Measurements from ENCODE around the gene ITGA6.

ITGA6 gene

DNA sequence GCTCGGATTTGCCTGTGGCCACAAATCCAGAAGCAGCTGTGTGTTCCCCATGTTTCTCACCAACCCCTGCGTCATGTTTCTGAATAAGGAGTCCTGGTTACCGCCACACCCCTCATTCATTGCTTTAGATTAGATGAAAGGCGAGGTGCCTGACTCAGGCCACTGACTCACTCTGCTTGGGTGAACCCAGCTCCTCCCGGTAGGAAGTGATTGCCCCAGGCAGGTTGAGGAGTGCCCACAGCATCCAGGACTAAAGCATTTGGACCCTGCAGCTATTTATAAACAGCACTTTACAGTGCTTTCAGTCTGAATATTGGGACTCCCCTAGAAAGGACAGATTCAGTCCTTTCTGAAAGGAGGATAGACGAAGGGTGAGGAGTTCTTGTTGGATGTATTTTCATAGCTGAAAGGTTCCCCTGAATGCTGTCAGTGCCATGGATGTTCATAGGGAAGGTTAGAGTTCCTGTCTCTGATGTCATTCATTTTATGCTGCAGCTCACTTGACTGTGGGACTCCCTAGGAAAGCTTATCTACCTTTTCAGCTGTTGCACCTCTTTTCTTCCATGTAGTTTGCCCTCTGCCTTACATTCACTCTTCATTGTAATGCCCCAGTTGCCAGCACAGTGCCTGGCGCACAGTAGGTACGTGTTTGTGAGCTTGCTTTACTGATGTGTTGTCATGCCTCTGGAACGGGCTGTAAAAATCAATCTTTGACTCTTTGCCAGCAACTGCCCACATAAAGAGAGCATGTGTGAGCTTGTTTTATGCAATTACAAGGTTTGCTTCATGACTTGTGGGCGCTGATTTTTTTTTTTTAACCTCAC lies 14.9 kb downstream of the ITGA6 start:
- peak; percentile 39 for DNase-seq

DNA sequence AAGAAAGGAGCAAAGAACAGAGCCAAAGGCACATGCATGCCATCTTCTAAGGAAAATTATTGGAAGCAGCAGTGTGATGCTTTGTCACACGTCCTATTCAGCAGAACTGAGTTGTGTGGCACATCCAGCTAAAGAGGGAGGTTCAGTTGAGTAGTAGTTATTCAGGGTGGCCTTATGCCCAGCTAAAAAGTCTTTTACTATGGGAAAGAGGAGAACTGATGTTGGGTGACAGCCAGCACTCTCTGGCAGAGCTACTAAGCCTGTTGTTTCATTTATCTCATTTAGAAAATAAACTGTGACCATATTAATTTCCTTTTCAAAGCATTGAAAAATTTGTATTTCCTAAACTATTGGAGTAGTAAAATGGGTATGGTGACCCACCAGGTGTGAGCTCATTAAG lies 18.5 kb downstream of the ITGA6 start:
- peak; percentile 39 for DNase-seq

DNA sequence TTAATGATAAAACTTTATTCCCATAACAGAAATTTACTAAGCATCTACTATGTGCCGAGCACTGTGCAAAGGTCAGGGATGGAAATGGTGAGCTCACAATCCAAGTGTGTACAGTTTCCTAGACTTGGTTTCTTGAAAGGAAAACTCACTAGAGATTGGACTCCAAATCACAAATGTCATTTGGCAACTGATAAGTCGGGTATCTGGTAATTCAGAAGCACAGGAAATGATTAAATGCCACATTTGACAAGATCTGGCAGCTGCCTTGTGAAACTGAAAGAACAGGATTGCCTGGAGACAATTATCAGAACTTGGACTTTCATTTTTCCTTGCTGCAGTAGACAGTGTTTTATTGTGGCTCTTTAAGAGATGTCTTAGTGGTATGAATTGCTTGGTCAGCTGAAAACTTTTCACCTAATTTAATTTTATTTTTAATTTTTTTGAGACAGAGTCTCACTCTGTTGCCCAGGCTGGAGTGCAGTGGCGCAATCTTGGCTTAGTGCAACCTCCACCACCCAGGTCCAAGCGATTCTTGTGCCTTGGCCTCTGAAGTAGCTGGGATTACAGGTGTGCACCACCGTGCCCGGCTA lies 19.2 kb downstream of the ITGA6 start:
- DNase-seq, result no peak

DNA sequence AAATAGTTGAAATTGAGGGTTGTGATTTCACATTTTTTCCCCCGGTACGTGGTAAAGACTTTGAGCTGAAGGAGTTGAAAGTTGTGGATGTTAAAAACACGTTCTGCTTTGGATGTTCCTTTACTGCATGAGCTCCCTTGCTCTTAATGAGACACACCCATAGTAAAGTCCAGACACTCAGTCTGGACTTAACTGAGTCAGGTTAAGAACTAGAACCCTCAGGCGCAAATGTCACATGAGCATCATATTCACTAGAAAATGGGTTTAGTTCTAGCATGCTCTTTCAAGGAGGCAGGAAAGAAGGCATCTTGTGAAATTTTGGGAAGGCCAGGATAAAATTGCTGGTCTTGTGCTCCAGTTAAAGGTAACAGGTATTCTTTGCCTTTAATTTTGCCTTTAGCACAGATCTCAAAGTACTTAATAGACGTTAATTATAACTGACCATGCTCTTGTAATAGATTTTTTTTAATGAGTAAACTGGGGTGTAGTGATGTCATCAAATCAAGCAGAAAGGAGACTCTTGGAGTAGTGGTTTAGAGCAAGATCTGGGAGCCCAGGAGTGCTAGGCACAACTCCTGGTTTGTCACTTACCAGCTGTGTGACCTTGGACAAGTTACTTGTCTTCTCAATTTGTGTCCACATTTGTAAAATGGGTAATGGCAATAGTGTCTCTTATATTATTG lies 20.6 kb downstream of the ITGA6 start:
- DNase-seq, result no peak

DNA sequence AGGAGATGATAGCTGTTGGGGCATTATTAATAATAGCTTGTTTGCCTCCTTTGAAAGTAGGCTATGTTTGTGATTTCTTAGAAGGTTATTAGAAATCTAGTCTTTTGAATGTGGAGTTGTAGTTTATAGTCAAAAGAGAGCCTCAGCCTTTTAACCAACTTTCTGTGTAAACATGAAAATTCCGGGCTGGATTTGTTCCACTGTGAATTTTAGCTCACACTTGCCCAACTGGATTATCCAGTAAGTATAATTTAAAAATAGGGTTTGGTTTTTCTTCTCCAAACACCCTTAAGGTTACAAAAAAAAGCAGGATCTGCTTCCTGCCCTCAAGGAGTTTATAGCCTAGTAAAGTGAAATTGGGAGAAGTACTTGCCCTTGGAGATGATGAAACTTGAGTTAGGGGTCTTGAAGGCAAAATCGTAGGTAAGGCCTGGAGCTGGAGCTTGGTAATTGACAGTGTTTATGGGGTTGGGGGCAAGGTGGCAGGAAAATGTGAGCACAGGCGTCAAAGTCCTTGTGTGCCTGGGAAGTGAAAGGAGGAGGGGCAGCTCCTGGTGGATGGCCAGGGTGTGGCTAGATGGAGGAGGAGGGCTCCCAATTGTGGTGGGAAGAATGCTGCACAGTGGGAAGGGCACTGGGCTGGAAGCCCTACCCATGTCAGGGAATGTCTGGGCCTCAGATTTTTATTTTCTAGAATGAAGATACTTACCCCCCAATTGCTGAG lies 21.3 kb downstream of the ITGA6 start:
- DNase-seq, result no peak

DNA sequence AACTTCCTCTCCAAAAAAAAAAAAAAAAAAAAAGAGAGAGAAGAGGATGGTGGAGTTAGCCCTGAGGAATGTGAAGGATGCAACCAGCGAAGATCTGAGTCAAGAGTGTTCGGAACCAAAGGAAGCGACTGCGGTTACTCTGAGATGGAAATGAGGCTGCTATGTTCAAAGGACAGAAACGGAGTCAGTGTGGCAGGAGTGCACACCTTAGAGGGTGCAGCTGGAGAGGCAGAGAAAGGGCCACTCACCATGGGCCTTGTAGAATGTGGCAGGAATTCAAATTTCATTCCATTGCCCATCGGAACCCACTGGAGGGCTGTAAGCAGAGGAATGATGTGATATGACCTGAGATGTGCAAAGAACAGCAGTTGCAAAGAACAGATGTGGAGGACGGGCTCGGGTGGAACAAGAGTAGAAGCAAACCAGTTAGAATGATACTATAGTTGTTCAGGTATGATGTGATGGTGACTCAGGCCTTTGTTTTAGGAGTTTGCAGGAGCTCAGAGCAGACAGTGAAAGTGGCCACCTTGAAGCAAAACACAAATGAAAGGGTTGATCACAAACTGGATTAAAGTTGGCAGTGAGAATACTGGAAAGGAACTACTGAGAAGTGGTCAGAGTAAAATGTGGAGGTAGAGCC lies 22.6 kb downstream of the ITGA6 start:
- no peak for DNase-seq

DNA sequence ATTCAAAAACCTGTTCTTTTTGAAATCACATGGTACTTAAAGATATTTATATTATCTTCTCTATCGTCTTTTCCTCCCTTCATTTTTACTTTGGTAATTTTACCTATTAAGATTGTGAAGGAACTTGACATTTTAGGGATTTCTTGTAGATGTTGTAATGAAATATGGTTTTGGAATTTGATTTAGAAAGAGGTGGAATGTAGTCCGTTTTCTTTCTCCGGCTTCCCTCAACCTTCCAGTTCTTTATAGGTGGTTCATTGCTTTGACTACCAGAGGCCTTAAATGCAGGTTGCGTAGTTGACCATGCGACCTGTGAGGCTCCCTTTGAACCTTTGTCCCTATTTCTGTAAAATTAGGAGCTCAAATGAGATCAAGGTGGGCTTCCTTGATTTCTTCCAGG lies 24.5 kb downstream of the ITGA6 start:
- no peak for DNase-seq

DNA sequence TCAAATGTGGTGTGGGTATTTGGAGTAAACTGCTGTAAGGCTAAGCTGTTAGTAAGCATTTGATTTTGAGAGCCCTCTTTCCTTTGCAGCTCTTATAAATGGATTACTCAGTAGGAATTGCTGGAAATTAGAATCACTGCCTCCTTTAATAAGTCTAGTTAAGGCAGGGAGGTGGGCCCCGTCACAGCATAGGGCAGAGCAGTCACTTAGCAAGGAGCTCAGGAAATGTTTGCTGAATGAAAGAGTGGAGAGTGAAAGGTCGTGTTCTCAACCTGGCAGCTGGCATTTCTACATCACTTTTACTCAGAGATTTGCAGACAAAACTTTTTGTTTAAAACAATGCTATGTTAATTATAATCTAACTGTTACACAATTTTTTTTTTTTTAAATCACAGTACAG lies 25.5 kb downstream of the ITGA6 start:
- DNase-seq, result no peak

DNA sequence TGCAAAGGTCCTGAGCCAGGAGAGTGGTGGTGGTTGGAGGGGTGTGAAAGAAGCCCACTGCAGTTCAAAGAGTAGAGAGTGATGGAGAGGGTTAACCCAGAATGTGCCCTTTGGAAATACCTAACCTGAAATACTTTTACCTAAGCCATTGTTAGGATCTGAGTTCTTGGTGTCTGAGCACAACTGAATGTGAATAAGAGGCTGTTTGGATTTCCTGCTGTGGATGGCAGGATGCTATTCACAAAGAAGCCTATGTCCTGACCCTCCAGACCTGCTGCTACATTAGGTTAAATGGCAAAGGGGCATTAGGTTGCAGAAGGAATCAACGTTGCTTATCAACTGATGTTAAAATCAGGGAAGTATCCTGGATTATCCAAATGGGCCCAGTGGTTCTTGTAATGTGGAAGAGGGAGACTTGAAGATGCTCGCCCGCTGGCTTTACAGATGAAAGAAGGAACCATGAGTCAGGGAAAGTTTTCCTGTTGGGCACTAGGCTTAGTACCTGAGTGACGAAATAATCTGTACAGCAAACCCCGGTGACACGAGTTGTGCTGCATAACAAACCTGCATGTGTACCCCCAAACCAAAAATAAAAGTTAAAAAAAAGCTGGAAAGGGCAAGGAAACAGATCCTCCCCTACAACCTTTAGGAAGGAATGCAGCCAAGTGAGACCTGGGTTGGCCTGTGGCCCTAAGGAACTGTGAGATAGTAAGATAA lies 27.2 kb downstream of the ITGA6 start:
- DNase-seq, result no peak

DNA sequence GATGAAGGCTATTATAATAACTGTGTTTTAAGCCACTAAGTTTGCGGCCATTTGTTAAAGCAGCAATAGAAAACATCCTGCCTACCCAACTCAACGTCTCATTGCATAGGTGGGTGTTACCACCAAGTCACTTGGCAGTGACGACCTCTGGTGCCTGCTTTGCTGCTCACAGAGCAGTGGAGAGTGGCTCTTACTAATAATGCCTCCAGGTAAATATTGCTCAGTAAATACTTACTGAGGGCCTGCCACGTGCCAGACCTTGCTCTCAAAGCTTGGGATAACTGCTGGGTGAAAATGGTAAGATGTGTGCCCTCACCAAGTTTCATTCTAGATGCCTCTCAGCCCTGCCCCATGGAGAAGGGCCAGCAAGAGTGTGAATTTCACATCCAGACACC lies 27.7 kb downstream of the ITGA6 start:
- peak; percentile 80 for DNase-seq

DNA sequence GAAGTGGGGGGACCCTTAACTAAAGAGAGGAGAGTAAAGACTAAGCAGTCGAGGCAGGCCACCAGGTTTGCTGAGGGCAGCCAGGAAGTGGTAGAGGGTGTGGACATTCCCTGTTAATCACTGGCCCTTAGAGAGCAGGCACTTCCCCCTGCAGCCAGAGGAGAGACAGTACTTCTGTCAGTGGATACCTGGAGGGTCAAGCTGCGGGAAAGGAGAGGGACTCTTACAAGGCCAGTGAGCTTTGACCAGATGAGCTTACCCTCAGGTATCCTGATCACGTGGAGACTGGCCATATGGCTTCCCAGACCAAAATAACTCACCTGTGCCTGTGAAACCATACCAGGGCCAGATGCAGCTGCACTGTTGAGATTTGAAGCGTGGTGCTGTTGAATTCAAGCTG lies 28.6 kb downstream of the ITGA6 start:
- no peak for DNase-seq

DNA sequence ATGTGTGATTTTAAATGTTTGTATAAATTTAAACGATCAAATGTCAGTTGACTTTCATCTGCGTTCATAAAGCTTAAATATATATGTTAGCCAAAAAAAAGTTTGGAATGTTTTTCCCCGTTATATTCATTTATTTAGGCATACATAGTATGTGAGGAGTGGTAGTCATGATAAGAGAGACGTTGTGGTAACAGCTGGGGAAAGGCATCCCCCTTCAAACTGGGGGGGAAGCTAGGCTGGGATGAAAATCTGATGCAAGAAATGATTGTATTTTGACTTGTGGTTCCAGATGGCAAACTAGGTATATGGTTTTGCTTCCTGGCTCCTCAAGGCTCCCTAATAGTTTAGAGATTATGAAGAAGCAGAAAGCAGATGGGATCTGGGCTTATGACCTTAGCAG lies 30.1 kb downstream of the ITGA6 start:
- DNase-seq, result no peak

DNA sequence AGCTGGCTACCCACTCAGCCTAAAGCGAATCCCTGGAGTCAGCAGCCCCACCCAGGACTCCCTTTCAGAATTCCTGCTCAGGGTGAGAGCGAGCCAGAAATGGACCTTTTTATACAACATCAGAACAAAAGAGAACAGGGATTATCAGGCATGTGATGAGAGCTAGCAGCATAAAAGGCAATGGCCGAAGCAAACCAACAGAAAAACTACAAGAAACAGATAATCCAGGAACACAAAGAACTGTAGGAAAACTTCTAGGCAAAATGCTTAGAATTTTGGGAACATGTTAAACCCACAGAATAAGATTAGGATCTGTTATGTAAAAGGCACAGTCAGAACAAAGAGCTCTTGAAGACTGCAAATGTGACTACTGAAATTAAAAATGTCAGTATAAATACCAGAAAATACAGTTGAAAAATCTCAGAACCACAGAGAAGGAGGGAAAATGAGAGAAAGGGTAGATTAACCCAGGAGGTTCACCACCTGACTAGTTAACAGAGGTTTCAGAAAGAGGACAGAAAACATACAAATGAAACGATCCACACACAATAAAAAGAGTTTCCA lies 31.3 kb downstream of the ITGA6 start:
- DNase-seq, result no peak

DNA sequence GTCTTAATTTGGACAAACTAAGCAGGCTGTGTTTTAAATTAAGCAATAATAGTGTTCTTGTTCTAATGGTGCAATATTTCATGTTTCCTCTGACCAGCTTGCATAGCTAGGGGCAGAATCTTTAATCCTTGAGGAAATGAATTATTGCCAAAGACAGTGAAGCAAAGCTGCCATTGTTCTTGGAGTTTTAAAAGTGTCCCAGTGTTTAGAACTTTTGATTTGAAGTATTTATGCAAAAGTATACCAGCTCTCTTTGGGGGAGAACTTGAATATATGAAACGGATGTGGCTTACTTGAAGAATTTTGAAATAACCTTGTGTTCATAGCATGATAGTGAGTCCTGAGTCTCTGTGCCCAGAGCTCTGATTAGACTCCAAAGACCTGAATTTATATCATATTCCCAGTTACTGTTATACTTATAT lies 33.4 kb downstream of the ITGA6 start:
- no peak for DNase-seq

DNA sequence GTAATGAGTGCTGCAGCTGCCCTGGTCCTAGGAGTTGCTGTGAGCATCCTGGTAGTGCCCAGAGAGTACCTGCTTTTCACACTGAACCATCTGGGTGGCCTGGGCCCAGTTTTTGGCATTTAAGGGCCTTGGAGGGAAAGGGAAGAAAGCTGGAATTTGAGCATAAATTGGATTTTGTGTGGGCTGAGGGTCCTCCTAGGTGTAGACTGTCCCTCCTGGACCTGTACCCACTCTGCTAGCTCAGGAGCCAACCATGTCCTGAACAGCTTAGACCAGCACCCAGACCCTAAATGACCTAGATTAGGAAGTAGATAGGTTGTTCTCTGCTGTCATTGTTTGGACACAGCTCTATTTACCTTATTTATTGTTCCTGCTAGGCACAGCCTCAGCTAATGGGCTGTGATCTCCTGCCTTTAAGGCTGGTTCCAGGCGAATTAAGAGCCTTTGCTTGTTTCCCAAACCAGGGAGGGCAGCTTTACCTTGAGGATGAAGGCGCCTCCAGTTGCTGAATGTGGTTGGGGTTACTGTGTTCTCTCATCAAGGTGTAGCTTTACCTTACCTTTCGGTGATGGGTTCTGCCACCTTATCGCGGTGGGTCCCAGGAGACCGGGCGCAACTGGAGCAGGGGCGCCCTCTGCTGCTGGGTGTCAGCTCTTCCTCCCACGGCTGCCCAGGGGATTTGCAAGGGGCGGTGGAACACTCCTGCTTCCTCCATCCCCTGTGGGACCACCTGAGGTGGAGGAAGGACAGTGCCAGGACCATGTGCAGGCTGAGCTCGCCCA lies 34.4 kb downstream of the ITGA6 start:
- DNase-seq, result peak; percentile 36

DNA sequence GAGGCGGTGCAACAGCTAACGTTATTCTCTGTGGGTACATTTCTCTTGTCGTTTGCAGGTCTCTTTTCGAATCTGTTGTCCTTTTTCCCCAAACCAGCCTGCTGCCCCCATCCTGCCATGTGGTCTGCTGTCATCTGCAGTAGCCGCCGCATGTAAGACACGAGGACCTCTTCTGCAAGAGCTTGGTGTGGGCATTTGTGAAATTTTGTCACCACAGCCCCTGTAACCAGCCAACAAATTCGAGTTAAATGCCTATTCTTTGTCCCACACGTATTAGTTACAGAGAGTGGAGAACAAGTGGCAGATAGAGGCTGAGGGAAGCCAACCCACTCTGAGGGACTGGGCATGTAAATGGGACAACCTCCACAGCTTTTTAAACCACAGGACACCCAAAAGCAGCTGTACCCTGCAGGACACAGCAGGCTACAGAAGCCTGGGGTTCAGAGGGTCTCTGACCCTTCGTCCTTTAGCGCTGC lies 35.0 kb downstream of the ITGA6 start:
- DNase-seq, result no peak

DNA sequence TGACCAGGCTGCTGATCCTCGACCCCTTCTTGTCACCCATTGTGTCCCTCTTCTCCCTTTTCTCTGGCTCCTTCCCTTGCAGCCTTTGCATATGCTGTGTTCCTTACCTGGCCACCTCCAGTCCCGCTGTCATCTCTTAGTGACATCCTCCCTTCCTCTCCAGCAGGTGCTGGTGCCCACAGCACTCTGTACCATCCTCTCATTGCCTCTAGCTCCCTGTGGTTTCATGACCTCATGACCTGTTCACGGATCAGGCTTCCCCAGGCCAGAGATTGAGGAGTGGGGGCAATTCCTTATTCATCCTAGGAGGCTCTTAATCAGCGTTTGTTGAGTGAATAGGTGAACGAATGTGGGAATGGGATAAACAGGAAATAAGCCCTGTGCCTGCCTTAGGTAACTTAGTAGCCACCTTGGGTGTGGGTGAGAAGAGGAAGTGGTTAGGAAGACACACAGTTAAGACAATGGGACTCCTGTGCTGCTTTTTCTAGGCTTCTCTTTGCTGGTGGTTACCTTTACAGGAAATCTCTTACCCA lies 35.5 kb downstream of the ITGA6 start:
- DNase-seq, result no peak

DNA sequence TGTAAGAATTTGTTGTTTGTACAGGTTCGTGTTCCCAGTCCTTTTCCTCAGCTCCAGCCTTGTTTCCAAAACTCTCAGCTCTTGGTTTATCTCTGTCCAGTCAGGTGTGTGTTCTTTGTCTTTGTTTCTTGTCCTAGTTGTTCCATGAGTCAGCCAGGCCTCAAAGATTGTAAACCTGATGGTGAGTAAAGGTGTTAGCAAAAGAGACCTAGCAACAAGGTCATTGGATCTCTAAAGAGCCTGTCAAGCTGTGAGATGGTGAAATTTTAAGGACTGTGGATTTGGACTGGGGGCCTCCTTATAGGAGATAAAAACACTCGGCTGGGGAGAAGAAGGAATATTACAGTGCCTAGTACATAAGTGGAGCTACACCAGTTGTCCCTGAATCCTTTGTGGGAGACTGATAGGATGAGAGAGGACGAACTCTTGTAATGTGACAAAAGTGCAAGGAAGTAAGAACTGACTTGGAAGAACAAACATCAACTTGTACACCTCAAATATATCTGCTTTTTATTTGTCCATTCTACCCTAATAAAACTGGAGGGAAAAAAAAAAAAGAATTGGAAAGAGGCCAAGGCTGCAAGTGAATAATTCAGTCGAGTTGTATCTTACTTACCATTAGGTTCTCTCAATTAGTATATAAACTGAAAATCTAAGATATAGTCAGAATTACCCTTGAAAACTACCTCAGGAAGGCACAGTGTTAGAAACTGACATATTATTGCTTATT lies 37.2 kb downstream of the ITGA6 start:
- DNase-seq, result no peak

DNA sequence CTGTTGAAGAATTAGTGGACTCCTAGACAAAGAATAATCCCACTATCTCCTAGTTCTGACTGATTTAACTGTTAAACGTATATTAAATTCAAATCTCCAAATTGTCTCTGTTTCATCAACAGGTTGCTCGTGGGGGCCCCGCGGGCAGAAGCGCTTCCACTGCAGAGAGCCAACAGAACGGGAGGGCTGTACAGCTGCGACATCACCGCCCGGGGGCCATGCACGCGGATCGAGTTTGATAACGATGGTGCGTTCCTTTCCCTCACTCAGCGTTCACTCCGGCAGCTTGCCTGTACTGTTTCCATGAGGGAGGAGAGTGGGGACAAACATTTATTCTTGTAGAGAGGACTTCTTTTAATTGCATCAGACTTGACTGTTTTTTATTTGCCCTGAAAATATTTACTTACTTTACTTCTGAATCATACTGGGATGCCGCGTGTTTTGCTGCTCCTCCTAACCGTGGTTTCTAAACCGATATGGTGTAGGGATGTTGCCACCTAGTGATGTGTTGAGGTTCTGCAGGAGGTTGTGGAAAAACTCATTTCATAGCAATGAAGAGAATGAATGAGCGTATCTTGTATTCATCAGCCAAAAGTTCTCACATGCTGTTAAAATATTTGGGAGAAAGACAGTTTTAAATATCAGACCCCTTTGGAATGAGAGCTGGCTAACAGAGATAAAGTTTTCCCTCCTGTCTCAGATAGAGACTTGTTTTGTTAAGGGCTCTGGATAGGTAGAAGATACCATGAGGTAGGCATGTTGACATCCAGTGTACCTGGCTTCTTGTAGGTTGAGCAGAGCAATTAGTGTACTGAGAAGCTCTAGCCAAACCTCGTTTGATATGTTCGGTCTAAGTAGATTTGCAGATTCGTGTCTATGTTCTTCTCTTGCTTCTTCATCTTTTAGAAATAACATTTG lies 38.3 kb downstream of the ITGA6 start:
- peak; percentile 68 for DNase-seq
